Suppressor macrophage treated with lipopolysaccharide for 1 hour (primary cell): Measurements from ENCODE around the gene AKIRIN2.
A peak's percentile ranks its signal among the peaks of the same experiment; 100 is the strongest.
"Not testable (repeated sequence)": the region's sequence is repeated elsewhere in the genome, so short reads cannot be mapped to it uniquely, and the experiment has no call there.

ENCODE experiments used
- DNase-seq, 3 donors: peaks; one replicate each; pipeline ENCODE4 v3.0.0-alpha.2; 2020 to 2022

AKIRIN2 gene

DNA sequence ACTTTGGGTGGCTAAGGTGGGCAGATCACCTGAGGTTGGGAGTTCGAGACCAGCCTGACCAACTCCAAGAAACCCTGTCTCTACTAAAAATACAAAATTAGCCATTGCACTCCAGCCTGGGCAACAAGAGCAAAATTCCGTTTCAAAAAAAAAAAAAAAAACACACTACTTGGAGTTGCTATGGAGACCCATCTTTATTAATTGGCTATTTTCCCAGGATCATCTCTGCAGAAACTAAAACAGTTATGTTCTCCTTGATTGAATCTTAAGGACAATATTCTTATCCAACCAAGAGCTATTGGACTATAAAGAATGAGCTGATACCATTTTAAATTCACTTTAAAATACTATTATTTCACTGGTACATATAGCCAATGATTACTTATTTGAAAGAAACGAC lies 14.7 kb downstream of the AKIRIN2 start:
- DNase-seq = no peak

DNA sequence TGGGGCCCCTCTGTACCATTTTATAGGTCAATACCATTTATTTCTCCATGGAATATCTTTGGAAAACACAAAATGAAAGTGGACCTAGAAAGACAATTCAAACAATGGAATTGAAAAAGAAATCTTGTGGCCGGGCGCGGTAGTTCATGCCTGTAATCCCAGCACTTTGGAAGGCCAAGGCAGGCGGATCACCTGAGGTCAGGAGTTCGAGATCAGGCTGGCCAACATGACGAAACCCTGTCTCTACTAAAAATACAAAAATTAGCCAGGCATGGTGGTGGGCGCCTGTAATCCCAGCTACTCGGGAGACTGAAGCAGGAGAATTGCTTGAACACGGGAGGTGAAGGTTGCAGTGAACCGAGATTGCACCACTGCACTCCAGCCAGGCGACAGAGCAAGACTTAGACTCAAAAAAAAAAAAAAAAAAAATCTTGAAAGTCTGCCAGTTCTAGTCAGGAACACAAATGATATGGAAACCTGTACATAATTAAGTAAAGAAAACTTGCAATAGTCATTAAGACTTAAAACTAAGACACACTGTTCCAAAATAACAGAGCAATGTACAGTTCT lies 15.3 kb downstream of the AKIRIN2 start:
- not testable (repeated sequence) for DNase-seq

GRCh38 chr6:87684895-87685654 lies 17.0 kb downstream of the AKIRIN2 start:
- no peak for DNase-seq

GRCh38 chr6:87683890-87684289 lies 18.1 kb downstream of the AKIRIN2 start:
- DNase-seq = no peak

- DNase-seq = no peak
These were observed 19.7 kb downstream of the AKIRIN2 start for GRCh38 chr6:87682310-87682709.

DNA sequence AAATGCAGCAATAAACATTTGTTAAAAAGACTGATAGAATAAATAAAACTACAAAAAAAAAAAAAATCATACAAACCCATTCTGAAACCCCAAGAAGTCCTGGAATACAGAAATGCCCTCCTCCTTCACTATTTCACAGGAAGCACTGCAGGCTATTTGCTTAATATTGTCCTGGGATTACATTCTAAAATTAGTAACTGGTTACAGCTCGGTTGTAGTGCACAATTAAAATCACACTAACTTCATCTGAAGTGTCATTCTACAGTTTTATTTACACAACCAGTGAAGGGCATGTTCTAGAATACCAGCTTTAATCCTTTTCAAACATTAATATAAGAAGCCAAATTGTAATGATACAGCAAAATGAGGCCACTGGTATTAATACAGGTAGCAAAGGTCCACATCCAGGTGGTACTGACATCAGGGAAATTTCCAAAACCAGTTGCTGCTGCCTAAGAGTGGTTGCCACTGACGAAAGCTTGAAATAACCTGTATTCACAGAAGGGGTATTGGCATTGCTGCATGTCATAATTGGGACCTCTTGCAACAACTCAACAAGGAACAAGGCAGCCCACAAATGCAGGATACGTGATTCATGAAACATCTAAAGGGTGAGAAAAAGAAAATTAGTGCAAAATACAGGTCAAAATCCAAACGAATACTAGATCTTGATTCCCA lies 26.9 kb downstream of the AKIRIN2 start:
- DNase-seq = no peak

DNA sequence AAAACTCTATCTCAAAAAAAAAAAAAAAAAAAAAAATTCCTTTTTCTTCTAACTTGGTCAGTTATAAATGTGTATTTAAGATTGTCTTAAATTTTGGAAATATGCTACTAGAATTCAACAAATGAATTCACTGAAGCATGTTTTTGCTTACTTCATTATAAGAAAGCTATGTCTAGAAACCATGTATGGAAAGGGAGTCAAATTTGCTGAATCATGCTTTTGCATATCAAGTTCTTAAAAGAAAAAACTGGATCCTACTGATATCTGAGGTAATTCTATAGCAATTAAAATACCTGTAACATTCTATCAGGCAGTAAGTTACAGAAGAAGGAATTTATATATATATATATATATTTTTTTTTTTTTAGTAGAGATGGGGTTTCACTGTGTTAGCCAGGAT lies 27.7 kb downstream of the AKIRIN2 start:
- no peak for DNase-seq

- no peak for DNase-seq
These were observed 28.8 kb downstream of the AKIRIN2 start for GRCh38 chr6:87673237-87673636.

DNA sequence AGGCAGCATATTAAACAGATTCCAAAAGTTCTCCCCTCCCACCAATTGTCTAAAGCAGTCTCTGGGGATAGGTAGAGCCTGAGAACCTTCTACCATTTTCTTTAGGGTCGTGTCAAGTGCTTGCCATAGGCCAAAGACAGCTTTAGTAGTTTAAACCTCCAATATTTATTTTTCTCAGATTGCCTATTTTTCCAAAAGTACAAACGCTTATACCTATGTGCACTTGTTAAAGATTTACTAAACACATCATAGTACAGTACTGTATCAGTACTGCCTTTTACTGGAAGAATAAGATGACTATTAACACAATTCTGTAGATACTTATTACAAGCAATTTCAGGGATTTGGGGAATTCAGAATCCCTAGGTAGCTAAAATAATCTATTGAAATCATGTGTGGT lies 29.4 kb downstream of the AKIRIN2 start:
- no peak for DNase-seq

- peak in 2 of 3 donors; percentile 34 to 37 for DNase-seq
These were observed 30.4 kb downstream of the AKIRIN2 start for GRCh38 chr6:87671555-87672029.

- no peak for DNase-seq
These were observed 31.3 kb downstream of the AKIRIN2 start for GRCh38 chr6:87670707-87671106.

GRCh38 chr6:87669051-87669450 lies 33.0 kb downstream of the AKIRIN2 start:
- DNase-seq = no peak

DNA sequence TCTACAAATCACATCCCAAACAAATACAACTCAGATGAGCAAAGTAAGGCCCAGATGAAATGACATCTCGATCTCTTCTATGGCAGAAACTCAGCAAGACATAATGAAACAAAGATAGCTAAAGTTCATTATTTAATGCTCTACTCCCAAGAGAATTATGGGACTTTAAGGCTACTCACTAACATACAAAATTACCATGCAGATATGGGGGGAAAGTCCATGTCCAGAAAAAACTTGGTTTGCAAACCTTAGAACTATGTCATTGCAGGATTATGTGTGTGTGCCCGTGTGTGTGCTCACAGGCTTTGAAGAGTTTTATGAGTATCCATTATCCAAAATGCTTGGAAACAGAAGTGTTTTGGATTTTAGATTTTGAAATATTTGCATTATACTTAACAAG lies 34.0 kb downstream of the AKIRIN2 start:
- DNase-seq = no peak

DNA sequence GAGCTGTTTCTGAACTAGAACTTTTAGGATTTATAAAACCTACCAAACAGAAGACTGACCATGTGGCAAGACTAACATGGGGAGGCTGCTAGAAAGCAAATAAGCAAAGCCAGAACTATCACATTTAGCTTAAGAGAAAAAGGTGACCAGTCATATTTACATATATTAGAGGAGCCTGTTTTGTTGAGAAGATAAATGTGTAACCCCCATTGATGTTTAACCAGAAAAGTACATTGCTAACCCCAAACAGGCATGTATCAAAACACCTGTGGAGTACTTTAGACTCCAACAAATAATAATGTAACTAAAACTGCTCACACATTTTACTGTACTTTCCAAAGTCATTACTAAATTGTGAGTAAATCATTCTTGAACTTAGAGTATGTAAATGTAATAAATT lies 35.0 kb downstream of the AKIRIN2 start:
- DNase-seq = no peak

GRCh38 chr6:87664921-87665485 lies 37.0 kb downstream of the AKIRIN2 start:
- DNase-seq = no peak

DNA sequence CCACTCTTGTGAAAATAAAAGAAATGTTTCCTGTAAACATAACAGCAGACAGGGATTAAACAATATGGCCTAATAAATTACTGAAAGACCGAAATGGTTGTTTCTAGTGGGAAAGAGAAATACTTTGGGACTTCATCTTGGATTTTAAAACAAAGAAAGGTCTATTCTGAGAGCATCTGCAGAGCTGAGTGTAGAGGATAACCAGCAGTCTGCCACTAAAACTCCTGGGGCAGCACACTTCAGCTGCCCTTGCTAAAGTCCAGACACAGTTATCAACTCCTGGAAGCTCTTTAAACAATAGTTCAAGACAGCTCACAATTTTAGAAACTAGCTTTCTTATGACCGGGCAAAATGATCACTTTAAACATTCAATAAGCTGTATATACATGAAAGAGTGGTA lies 38.6 kb downstream of the AKIRIN2 start:
- no peak for DNase-seq

- no peak for DNase-seq
These were observed 40.5 kb downstream of the AKIRIN2 start for GRCh38 chr6:87661503-87661902.

GRCh38 chr6:87661016-87661415 lies 41.0 kb downstream of the AKIRIN2 start:
- no peak for DNase-seq

- DNase-seq = peak; percentile 21 to 42 (median 32)
These were observed 41.7 kb downstream of the AKIRIN2 start for GRCh38 chr6:87660226-87660911.

- no peak for DNase-seq
These were observed 43.5 kb downstream of the AKIRIN2 start for GRCh38 chr6:87658516-87658915.

DNA sequence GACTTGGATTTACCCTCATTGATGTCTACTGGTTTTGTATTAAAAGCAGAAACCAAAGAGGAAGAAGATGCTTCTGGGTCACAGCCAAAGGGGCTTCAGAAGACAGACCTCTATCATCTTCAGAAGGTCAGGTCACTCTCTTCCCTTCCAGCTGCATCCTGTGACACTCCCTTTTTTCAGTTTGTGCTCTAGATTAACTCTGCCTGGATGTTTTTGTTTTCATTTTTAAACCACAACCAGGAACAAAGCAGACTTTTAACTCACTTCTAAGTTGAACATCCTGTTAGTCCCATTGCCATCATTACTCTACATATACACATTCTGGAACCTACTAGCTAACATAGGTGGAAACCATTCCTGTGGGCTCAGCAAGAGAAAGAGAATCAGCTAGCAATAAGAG lies 45.2 kb downstream of the AKIRIN2 start:
- no peak for DNase-seq

DNA sequence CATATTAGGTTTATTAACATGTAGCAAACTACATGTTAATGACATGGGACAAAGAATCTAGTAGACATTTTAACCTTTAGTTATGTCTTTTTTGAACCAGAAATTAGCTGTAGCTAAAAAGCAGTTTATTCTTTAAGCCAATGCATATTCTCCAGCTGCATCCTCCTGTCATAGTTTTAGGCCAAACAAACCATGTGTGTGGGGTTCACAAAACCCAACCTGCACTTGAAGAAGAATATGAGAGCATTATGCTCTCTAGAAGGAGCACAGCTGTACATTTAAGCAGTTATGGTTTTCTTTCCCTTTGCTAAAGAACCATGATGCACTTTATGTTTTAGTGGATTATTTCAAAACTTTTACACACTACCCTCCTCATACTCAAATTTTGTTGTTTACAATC lies 46.2 kb downstream of the AKIRIN2 start:
- no peak for DNase-seq

GRCh38 chr6:87654875-87655454 lies 47.1 kb downstream of the AKIRIN2 start:
- DNase-seq = peak in 2 of 3 donors; percentile 50 to 53
